Fibroblast of lung (primary cell): ENCODE data around the gene CCNF. TPM values are rescaled to one million over a fixed set of nuclear protein-coding genes. Genes with fewer than 3 reads are reported as not detected.

Experiments
- DNase-seq, 2 donors: peaks; one replicate each; pipeline versions ENCODE4 v3.0.0 to v3.0.0-alpha.2; 2010; ENCODE audit warnings: low read depth in 2 of 2
- H2AFZ ChIP-seq: 2 replicates; pipeline ENCODE4 v1.5.1; 2012; ENCODE audit warnings: low read length, control low read depth, inconsistent platforms
- H3K27ac ChIP-seq: 2 replicates; pipeline ENCODE4 v1.5.1; 2011; ENCODE audit warnings: low read length, control low read depth; ENCODE audit not compliant: insufficient read depth
- H3K27me3 ChIP-seq: 2 replicates; pipeline ENCODE4 v1.5.1; 2011; ENCODE audit warnings: mild to moderate bottlenecking, low read length; ENCODE audit not compliant: control insufficient read depth, insufficient read depth
- H3K36me3 ChIP-seq: 2 replicates; pipeline ENCODE4 v1.5.1; 2011; ENCODE audit warnings: low read length; ENCODE audit not compliant: control insufficient read depth, insufficient read depth
- H3K4me1 ChIP-seq: 2 replicates; pipeline ENCODE4 v1.5.1; 2011; ENCODE audit warnings: low read length; ENCODE audit not compliant: control insufficient read depth, insufficient read depth; ENCODE audit errors: extremely low read depth
- H3K4me2 ChIP-seq: 2 replicates; pipeline ENCODE4 v1.5.1; 2011; ENCODE audit warnings: low read length, control low read depth; ENCODE audit not compliant: insufficient read depth; ENCODE audit errors: extremely low read depth
- H3K4me3 ChIP-seq, 4 experiments: fragments of 200-600 bp in 1 of 4; sonication (generic) in 1 of 4; replicated peaks in 1 of 4; 2 replicates each; pipeline ENCODE4 v1.5.1; 2011 to 2016; ENCODE audit warnings: low read length in 4 of 4, low read depth in 3 of 4, mild to moderate bottlenecking in 3 of 4, control low read depth in 2 of 4, inconsistent platforms in 1 of 4, mixed read lengths in 1 of 4; ENCODE audit not compliant: insufficient read depth in 1 of 4; ENCODE audit errors: control extremely low read depth in 1 of 4
- H3K79me2 ChIP-seq: 2 replicates; pipeline ENCODE4 v1.5.1; 2012; ENCODE audit warnings: mild to moderate bottlenecking, low read length, inconsistent platforms; ENCODE audit not compliant: control insufficient read depth, insufficient read depth
- H3K9ac ChIP-seq: 2 replicates; pipeline ENCODE4 v1.5.1; 2011; ENCODE audit warnings: mild to moderate bottlenecking, low read length, control low read depth; ENCODE audit not compliant: insufficient read depth
- H3K9me3 ChIP-seq: 2 replicates; pipeline ENCODE4 v1.5.1; 2012; ENCODE audit warnings: low read depth, low read length; ENCODE audit not compliant: control insufficient read depth, insufficient read depth
- H4K20me1 ChIP-seq: 2 replicates; pipeline ENCODE4 v1.5.1; 2011; ENCODE audit warnings: low read length; ENCODE audit not compliant: control insufficient read depth, insufficient read depth; ENCODE audit errors: extremely low read depth
- CTCF ChIP-seq, 2 donors: IDR thresholded peaks in 1 of 2; conservative IDR thresholded peaks in 1 of 2; 1 replicate in 1 of 2; 2 replicates in 1 of 2; pipeline ENCODE4 v1.5.1; 2011 to 2012; ENCODE audit warnings: low read length in 2 of 2, control low read depth in 1 of 2, inconsistent platforms in 1 of 2, low read depth in 1 of 2, mild to moderate bottlenecking in 1 of 2
- EZH2 ChIP-seq: IDR thresholded peaks from 2 replicates; pipeline ENCODE4 v1.5.1; 2012; ENCODE audit warnings: low read length, control low read depth, mild to moderate bottlenecking; ENCODE audit errors: missing control alignments
- polyA plus RNA-seq, 2 donors: library from polyadenylated mRNA; depleted of rRNA in 1 of 2; stranded (reverse) in 1 of 2; unstranded in 1 of 2; fragments of >200 nt; gene quantifications; 2 replicates each; pipeline ENCODE4 v1.2.1, GENCODE V29; 2011 to 2012; ENCODE audit warnings: missing spikeins in 1 of 2
- total RNA-seq: library from RNA; depleted of rRNA; stranded (reverse); fragments of >200 nt; gene quantifications from 2 replicates; pipeline ENCODE4 v1.2.1, GENCODE V29; 2014

Gene CCNF
- total and polyA plus RNA-seq, 2 donors (not counting 1 experiment from before 2014, with no cell fraction given) = 3.8 to 7.3 TPM

- H3K9me3 ChIP-seq = no peaks in the 10 kb centered on the region
- H3K27ac ChIP-seq = no peak overlapping the region
- H4K20me1 ChIP-seq = no peaks in the 10 kb centered on the region
- no peak overlapping the region for H3K4me3 ChIP-seq
- no peak overlapping the region for H2AFZ ChIP-seq
- H3K9ac ChIP-seq = no peak overlapping the region
- no peak for DNase-seq
- H3K4me1 ChIP-seq = no peaks in the 10 kb centered on the region
- no peak overlapping the region for H3K4me2 ChIP-seq
- H3K36me3 ChIP-seq = peaks cover 28% of the 10 kb centered on the region
- H3K79me2 ChIP-seq = no peaks in the 10 kb centered on the region
- H3K27me3 ChIP-seq = no peaks in the 10 kb centered on the region
- TF ChIP-seq EZH2 (no peak), CTCF (conservative IDR thresholded peaks at IDR 0.05 in 1 of 2, IDR thresholded peaks at IDR 0.05 in 1 of 2; ENCODE audit: low read depth in 1 of 2, low read length in 2 of 2) (no peak)
These were observed 14.3 kb downstream of the CCNF start for GRCh38 chr16:2443555-2443954.

DNA sequence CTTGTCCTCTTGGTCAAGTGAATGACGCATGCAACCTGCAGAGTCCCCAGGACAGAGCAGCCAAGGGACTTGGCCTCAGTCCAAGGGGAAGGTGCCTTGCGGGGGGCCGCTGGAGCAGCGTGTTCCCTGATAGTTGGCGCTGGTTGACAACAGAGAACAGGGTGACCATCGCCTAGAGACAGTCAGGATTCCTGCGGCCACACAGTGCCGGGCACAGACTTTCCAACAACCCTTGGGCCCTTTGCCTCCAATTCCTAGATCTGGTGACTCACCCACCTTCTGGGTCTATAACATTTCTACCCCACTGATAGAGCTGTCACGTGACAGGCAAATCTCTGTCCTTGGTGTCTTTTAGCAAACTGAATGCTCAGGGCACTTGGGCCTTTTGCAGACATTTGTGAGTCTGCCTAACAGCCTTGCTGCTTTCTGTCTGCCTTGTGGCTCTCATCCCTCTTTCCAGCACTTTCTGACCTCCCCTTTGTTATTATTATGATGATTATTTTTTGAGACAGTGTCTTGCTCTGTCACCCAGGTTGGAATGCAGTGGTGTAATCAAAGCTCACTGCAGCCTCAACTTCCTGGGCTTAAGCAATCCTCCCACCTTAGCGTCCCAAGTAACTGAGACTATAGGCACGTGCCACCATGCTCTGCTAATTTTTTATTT lies 18.8 kb downstream of the CCNF start:
- no peak overlapping the region for H3K4me3 ChIP-seq
- no peaks in the 10 kb centered on the region for H4K20me1 ChIP-seq
- H3K9me3 ChIP-seq = no peaks in the 10 kb centered on the region
- no peaks in the 10 kb centered on the region for H3K79me2 ChIP-seq
- TF ChIP-seq CTCF (conservative IDR thresholded peaks at IDR 0.05 in 1 of 2, IDR thresholded peaks at IDR 0.05 in 1 of 2; ENCODE audit: low read depth in 1 of 2, low read length in 2 of 2) = no peak
- TF ChIP-seq EZH2 = no peak
- H3K9ac ChIP-seq = no peak overlapping the region
- H3K4me1 ChIP-seq = no peaks in the 10 kb centered on the region
- H3K27ac ChIP-seq = no peak overlapping the region
- no peak overlapping the region for H3K4me2 ChIP-seq
- no peak for DNase-seq
- H3K36me3 ChIP-seq = peaks cover 40% of the 10 kb centered on the region
- H2AFZ ChIP-seq = no peak overlapping the region
- H3K27me3 ChIP-seq = no peaks in the 10 kb centered on the region

- no peak for DNase-seq
- Histone ChIP-seq H3K27me3 (no peaks in the 10 kb centered on the region), H3K9me3 (no peaks in the 10 kb centered on the region), H3K9ac (no peak overlapping the region), H3K4me1 (no peaks in the 10 kb centered on the region), H3K79me2 (no peaks in the 10 kb centered on the region), H3K4me2 (no peak overlapping the region), H4K20me1 (no peaks in the 10 kb centered on the region), H3K27ac (no peak overlapping the region), H2AFZ (no peak overlapping the region), H3K4me3 (no peak overlapping the region), H3K36me3 (peaks cover 45% of the 10 kb centered on the region)
- no peak for TF ChIP-seq CTCF (conservative IDR thresholded peaks at IDR 0.05 in 1 of 2, IDR thresholded peaks at IDR 0.05 in 1 of 2; ENCODE audit: low read depth in 1 of 2, low read length in 2 of 2)
- no peak for TF ChIP-seq EZH2
These were observed 19.9 kb downstream of the CCNF start for GRCh38 chr16:2449118-2449517.
